HG03378 (cell line): ENCODE measurements around the gene PPP4R3A.
"Not testable (repeated sequence)": the region's sequence is repeated elsewhere in the genome, so short reads cannot be mapped to it uniquely, and the experiment has no call there.

Source experiments
- ATAC-seq: cut with Tn5 transposase; IDR thresholded peaks from one replicate; pipeline ENCODE4 v1.9.1; 2021; ENCODE audit warnings: mild to moderate bottlenecking, moderate library complexity; ENCODE audit not compliant: unreplicated experiment

The PPP4R3A gene

DNA sequence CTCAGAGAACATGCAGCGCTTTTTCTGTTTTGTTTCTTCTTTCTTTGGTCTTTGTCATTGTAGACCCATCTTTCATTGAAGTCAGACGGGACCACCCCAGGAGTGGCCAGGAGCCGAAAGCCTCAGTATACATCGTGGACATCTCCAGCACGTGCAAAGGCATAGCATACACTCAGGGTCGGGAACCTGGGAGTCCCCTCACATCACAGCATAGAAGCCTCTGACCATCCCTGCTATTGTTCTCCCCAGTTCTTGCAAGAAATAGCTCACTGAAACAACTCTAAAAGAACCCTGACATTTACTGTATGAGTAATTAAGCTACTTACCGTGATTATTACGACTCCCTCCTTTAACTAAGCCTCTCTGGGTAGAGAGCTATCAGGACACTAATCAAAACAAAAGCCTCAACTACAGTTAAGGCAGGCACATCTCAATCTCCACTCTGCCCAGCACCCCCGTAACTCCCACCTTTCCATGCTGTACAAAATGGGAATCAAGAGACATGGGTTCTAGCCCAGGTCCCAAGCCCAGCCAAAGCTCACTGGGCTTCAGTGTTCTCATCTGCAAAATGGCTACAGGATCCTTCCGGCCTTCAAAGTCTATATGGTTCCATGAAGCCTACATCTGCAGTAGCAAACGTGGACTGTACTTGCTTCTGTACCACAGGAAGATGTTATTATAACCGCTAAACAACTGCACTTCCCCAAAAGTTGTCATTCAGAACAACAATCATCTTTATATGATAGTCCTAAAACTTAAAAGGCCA is 99.2 kb downstream of the PPP4R3A start:
- no peak for ATAC-seq

DNA sequence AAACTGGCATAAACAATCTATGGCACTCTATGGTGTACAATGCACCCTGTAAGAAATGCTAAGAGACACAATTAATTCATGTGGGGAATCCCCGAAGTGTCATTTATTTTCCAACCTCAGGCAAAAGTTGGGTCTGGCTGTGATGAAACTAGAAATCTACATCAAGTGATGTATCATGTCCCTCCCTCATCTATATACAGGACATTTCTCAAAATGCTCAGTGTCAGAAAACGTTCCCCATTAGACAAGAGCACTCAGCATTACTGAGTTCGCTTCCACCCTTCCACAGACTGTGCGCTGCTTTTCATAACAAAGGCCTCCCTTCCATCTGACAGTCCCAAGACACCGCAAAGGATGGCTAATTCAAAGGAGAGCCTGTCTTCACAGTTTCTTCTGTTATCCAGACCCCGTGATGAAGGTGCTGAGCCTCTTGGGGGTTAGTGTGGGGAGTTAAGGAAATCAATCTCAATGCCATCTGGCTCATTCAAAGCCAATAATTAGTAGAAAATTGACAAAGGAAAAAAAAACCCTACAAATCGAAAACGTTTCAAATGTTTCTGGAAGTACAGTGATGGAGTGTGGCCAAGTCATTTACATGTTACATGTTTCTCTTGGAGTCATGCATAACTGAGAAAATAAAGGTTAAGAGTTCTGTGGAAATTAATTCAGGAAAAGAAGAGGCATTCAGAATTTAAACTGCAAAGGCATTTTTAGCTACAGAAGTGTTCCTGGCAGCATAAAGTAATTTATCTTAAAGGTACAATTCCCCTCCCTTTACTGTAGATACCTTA is 100.0 kb downstream of the PPP4R3A start:
- no peak for ATAC-seq

DNA sequence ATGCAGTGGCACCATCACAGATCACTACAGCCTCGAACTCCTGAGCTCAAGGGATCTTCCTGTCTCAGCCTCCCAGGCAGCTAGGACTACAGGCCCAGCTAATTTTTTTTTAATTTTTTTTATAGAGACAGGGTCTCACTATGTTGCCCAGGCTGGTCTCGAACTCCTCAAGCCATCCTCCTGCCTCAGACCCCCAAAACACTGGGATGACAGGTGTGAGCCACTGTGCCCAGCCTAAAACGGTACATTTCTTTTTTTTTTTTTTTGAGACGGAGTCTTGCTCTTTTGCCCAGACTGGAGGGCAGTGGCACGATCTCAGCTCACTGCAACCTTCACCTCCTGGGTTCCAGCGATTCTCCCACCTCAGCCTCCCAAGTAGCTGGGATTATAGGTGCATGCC is 100.9 kb downstream of the PPP4R3A start:
- ATAC-seq, result not testable (repeated sequence)
